HG02571 (cell line): ENCODE results near the gene LOXHD1.

Experiments used
- ATAC-seq: cut with Tn5 transposase; IDR thresholded peaks from one replicate; pipeline ENCODE4 v1.9.1; 2021; ENCODE audit warnings: mild to moderate bottlenecking, moderate library complexity; ENCODE audit not compliant: unreplicated experiment

Gene LOXHD1

GRCh38 chr18:46581648-46582047 lies 75.4 kb downstream of the LOXHD1 start:
- ATAC-seq, result no peak

GRCh38 chr18:46578987-46579386 lies 78.0 kb downstream of the LOXHD1 start:
- ATAC-seq, result no peak

- ATAC-seq, result no peak
These were observed 79.5 kb downstream of the LOXHD1 start for GRCh38 chr18:46577546-46577945.

- ATAC-seq, result no peak
These were observed 81.2 kb downstream of the LOXHD1 start for GRCh38 chr18:46575851-46576250.

- ATAC-seq, result no peak
These were observed 82.3 kb downstream of the LOXHD1 start for GRCh38 chr18:46574743-46575115.

GRCh38 chr18:46574000-46574742 lies 82.8 kb downstream of the LOXHD1 start:
- no peak for ATAC-seq

GRCh38 chr18:46573156-46573555 lies 83.9 kb downstream of the LOXHD1 start:
- ATAC-seq, result no peak

GRCh38 chr18:46571756-46572155 lies 85.3 kb downstream of the LOXHD1 start:
- no peak for ATAC-seq

- no peak for ATAC-seq
These were observed 86.4 kb downstream of the LOXHD1 start for GRCh38 chr18:46570666-46571065.

- no peak for ATAC-seq
These were observed 86.9 kb downstream of the LOXHD1 start for GRCh38 chr18:46570134-46570533.

GRCh38 chr18:46569211-46569610 lies 87.8 kb downstream of the LOXHD1 start:
- no peak for ATAC-seq

GRCh38 chr18:46567196-46567595 lies 89.8 kb downstream of the LOXHD1 start:
- no peak for ATAC-seq

- no peak for ATAC-seq
These were observed 90.9 kb downstream of the LOXHD1 start for GRCh38 chr18:46566111-46566510.

- ATAC-seq, result no peak
These were observed 91.8 kb downstream of the LOXHD1 start for GRCh38 chr18:46565256-46565655.

- ATAC-seq, result no peak
These were observed 93.7 kb downstream of the LOXHD1 start for GRCh38 chr18:46563317-46563716.

- ATAC-seq, result no peak
These were observed 94.3 kb downstream of the LOXHD1 start for GRCh38 chr18:46562674-46563192.

GRCh38 chr18:46560671-46561045 lies 96.4 kb downstream of the LOXHD1 start:
- ATAC-seq, result no peak

- no peak for ATAC-seq
These were observed 96.9 kb downstream of the LOXHD1 start for GRCh38 chr18:46559946-46560670.

- no peak for ATAC-seq
These were observed 97.7 kb downstream of the LOXHD1 start for GRCh38 chr18:46559296-46559695.

GRCh38 chr18:46556590-46557206 lies 100.3 kb downstream of the LOXHD1 start:
- no peak for ATAC-seq

GRCh38 chr18:46555724-46556123 lies 101.3 kb downstream of the LOXHD1 start:
- no peak for ATAC-seq

GRCh38 chr18:46555213-46555612 lies 101.8 kb downstream of the LOXHD1 start:
- no peak for ATAC-seq
